ENCODE results near the gene RBM47. TPM values are rescaled to one million over a fixed set of nuclear protein-coding genes. Genes with fewer than 3 reads are reported as not detected.
"Not testable (repeated sequence)": the region's sequence is repeated elsewhere in the genome, so short reads cannot be mapped to it uniquely, and the experiment has no call there.

The RBM47 gene
- total RNA-seq, 1 donor from 2014 or later, result 0.37 TPM

- H3K36me3 Mint-ChIP-seq (ENCODE audit: low read depth), result no peaks in the 10 kb centered on the region
- peaks cover 3% of the 10 kb centered on the region for H3K4me1 Mint-ChIP-seq
- no peaks in the 10 kb centered on the region for H3K9me3 Mint-ChIP-seq
- no peak for DNase-seq (ENCODE audit: low read depth, low spot score)
- H3K27ac Mint-ChIP-seq (ENCODE audit: unreplicated experiment), result peak overlapping the region; percentile 50
- no peaks in the 10 kb centered on the region for H3K27me3 Mint-ChIP-seq (ENCODE audit: low read depth)
- TF ChIP-seq CTCF (conservative IDR thresholded peaks at IDR 0.05), result no peak
- H3K4me3 Mint-ChIP-seq, result no peak overlapping the region
Observed at GRCh38 chr4:40562208-40562607, 67.5 kb downstream of the RBM47 start.

- not testable (repeated sequence) for H3K4me3 Mint-ChIP-seq; H3K9me3 Mint-ChIP-seq; H3K36me3 Mint-ChIP-seq (ENCODE audit: low read depth); H3K4me1 Mint-ChIP-seq; H3K27me3 Mint-ChIP-seq (ENCODE audit: low read depth); DNase-seq (ENCODE audit: low read depth, low spot score)
- peak overlapping the region; percentile 50 for H3K27ac Mint-ChIP-seq (ENCODE audit: unreplicated experiment)
Observed at GRCh38 chr4:40561543-40562177, 68.0 kb downstream of the RBM47 start.

- Mint-ChIP-seq H3K4me3 (no peak overlapping the region), H3K9me3 (no peaks in the 10 kb centered on the region), H3K36me3 (ENCODE audit: low read depth) (no peaks in the 10 kb centered on the region), H3K4me1 (peaks cover 3% of the 10 kb centered on the region), H3K27me3 (ENCODE audit: low read depth) (no peaks in the 10 kb centered on the region), H3K27ac (ENCODE audit: unreplicated experiment) (no peak overlapping the region)
- DNase-seq (ENCODE audit: low read depth, low spot score), result no peak
- no peak for TF ChIP-seq CTCF (conservative IDR thresholded peaks at IDR 0.05)
Observed at GRCh38 chr4:40559585-40560465, 69.8 kb downstream of the RBM47 start.

- no peak overlapping the region for H3K4me3 Mint-ChIP-seq
Observed at GRCh38 chr4:40557736-40558135, 71.9 kb downstream of the RBM47 start.

GRCh38 chr4:40555176-40555900, 74.3 kb downstream of the RBM47 start:
- Mint-ChIP-seq H3K4me1 (no peaks in the 10 kb centered on the region), H3K9me3 (no peaks in the 10 kb centered on the region), H3K27ac (ENCODE audit: unreplicated experiment) (no peak overlapping the region), H3K27me3 (ENCODE audit: low read depth) (no peaks in the 10 kb centered on the region), H3K4me3 (no peak overlapping the region), H3K36me3 (ENCODE audit: low read depth) (no peaks in the 10 kb centered on the region)
- no peak for TF ChIP-seq CTCF (conservative IDR thresholded peaks at IDR 0.05)
- no peak for DNase-seq (ENCODE audit: low read depth, low spot score)

More at GRCh38 chr4:40557736-40558135, 71.9 kb downstream of the RBM47 start:
- no peaks in the 10 kb centered on the region for H3K36me3 Mint-ChIP-seq (ENCODE audit: low read depth)
- H3K9me3 Mint-ChIP-seq, result no peaks in the 10 kb centered on the region
- no peaks in the 10 kb centered on the region for H3K27me3 Mint-ChIP-seq (ENCODE audit: low read depth)
- H3K27ac Mint-ChIP-seq (ENCODE audit: unreplicated experiment), result no peak overlapping the region
- DNase-seq (ENCODE audit: low read depth, low spot score), result no peak
- TF ChIP-seq CTCF (conservative IDR thresholded peaks at IDR 0.05), result no peak
- no peaks in the 10 kb centered on the region for H3K4me1 Mint-ChIP-seq

GRCh38 chr4:40554641-40555040, 75.0 kb downstream of the RBM47 start:
- not testable (repeated sequence) for H3K4me1 Mint-ChIP-seq; H3K4me3 Mint-ChIP-seq; DNase-seq (ENCODE audit: low read depth, low spot score); H3K27me3 Mint-ChIP-seq (ENCODE audit: low read depth); H3K27ac Mint-ChIP-seq (ENCODE audit: unreplicated experiment); H3K9me3 Mint-ChIP-seq; H3K36me3 Mint-ChIP-seq (ENCODE audit: low read depth)
